Stomach (tissue), 4 donors: Measurements from ENCODE around the gene EYA2.

Source experiments
- POLR2A ChIP-seq, 4 donors: fragments of 450-650 bp; IDR thresholded peaks; one replicate each; pipeline ENCODE4 v1.6.1; 2016; ENCODE audit warnings: antibody characterized with exemption in 4 of 4, control low read depth in 2 of 4, mild to moderate bottlenecking in 1 of 4, moderate library complexity in 1 of 4
- TF ChIP-seq, protein P1 (sequence below), 7 experiments: fragments of 450-650 bp in 4 of 7; fragments of 200-600 bp in 3 of 7; sonication (generic) in 3 of 7; IDR thresholded peaks; one replicate each; pipeline ENCODE4 v1.5.1; 2016 to 2019; ENCODE audit warnings: antibody characterized with exemption in 7 of 7, control low read depth in 2 of 7, mild to moderate bottlenecking in 1 of 7

DNA sequence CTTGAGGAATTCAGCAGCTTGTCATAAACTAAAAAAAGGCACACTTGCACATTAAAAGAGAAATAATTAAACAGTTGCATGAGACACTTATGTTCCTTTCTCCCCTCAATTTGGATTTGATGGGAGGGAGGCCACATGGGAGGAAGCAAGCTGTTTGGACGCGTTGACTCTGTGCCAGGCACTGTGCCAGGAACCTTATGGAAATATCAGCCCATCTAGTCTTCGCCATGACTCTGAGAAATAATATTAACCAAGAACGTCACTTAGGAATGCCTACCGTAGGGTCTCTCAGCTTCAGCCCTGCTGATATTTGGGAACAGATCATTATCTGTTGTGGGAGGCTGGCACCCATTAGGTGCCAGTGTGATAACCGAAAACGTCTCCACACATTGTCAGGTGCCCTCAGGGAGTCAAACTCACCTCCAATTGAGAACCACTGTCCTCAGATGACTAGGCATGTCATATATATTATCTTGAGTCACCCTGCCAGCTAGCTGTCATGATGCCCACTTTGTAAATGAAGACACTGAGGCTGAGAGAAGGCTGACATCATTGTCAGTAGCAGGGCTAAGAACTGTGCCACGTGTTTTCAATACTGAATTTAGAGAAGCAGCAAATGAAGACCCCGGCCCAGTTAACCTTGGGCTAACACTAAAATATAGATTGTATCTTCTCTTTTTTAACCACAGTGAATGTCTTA is 36.1 kb downstream of the EYA2 start:
- TF ChIP-seq, protein P1, sequence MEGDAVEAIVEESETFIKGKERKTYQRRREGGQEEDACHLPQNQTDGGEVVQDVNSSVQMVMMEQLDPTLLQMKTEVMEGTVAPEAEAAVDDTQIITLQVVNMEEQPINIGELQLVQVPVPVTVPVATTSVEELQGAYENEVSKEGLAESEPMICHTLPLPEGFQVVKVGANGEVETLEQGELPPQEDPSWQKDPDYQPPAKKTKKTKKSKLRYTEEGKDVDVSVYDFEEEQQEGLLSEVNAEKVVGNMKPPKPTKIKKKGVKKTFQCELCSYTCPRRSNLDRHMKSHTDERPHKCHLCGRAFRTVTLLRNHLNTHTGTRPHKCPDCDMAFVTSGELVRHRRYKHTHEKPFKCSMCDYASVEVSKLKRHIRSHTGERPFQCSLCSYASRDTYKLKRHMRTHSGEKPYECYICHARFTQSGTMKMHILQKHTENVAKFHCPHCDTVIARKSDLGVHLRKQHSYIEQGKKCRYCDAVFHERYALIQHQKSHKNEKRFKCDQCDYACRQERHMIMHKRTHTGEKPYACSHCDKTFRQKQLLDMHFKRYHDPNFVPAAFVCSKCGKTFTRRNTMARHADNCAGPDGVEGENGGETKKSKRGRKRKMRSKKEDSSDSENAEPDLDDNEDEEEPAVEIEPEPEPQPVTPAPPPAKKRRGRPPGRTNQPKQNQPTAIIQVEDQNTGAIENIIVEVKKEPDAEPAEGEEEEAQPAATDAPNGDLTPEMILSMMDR (IDR thresholded peaks at IDR 0.05) = no peak
- no peak for TF ChIP-seq POLR2A (IDR thresholded peaks at IDR 0.05)
